GM12878 (cell line): ENCODE data around the gene PALLD. TPM values are rescaled to one million over a fixed set of nuclear protein-coding genes. Genes with fewer than 3 reads are reported as not detected.

Experiments
- ATAC-seq: fragments of 200-7000 bp; cut with Tn5 transposase; 3 replicates; pipeline ENCODE4 v1.9.1; 2020; ENCODE audit warnings: mild to moderate bottlenecking, moderate library complexity
- BruUV-seq: library from RNA; stranded (reverse); fragments of 400-500 nt; replicated peaks from 2 replicates; lab custom pipeline; 2021; lab: Mats Ljungman, UMichigan
- CTCF ChIA-PET: fragments of 300-600 bp; sonication (Branson Sonifier 250); formaldehyde crosslinking; extraction: SDS; loops from one replicate; lab custom pipeline; 2021; ENCODE audit warnings: inconsistent platforms; lab: Yijun Ruan, JAX
- POLR2A ChIA-PET: fragments of 350-600 bp; formaldehyde crosslinking; extraction: SDS; loops from one replicate; lab custom pipeline; 2021; ENCODE audit warnings: inconsistent platforms; lab: Charles Lee
- RAD21 ChIA-PET: fragments of 300-600 bp; sonication (Branson Sonifier 250); formaldehyde crosslinking; loops from one replicate; lab custom pipeline; 2023; ENCODE audit warnings: antibody characterized with exemption; ENCODE audit not compliant: unreplicated experiment; lab: Charles Lee
- SMC1A ChIA-PET: fragments of 300-600 bp; sonication (Branson Sonifier 250); formaldehyde crosslinking; loops from one replicate; lab custom pipeline; 2023; ENCODE audit not compliant: unreplicated experiment, uncharacterized antibody; lab: Charles Lee
- DNase-seq: peaks from one replicate; pipeline ENCODE4 v3.0.0-alpha.2; 2011; ENCODE audit warnings: low read depth, low spot score
- FAIRE-seq: peaks from 3 replicates; lab custom pipeline; 2011; peaks lifted over from hg19 to GRCh38; lab: Jason Lieb, UNC
- H2AFZ ChIP-seq: 2 replicates; pipeline ENCODE4 v1.6.0; 2011; ENCODE audit warnings: low read depth, low read length, control low read depth; ENCODE audit not compliant: control insufficient read depth
- H3K27ac ChIP-seq: 2 replicates; pipeline ENCODE4 v1.5.1; 2011; ENCODE audit warnings: control low read depth; ENCODE audit not compliant: control insufficient read depth, insufficient read depth
- H3K27me3 ChIP-seq, 2 experiments: replicated peaks in 1 of 2; 2 replicates each; pipeline versions ENCODE4 v1.6.0 to v1.6.1; 2011; ENCODE audit warnings: low read length in 1 of 2; ENCODE audit not compliant: control insufficient read depth in 2 of 2, insufficient read depth in 2 of 2
- H3K36me3 ChIP-seq, 2 experiments: 2 replicates each; pipeline ENCODE4 v1.5.1; 2011; ENCODE audit warnings: low read length in 1 of 2; ENCODE audit not compliant: control insufficient read depth in 2 of 2, insufficient read depth in 2 of 2
- H3K4me1 ChIP-seq: 2 replicates; pipeline ENCODE4 v1.6.1; 2011; ENCODE audit warnings: mild to moderate bottlenecking, low read length, moderate library complexity, mixed read lengths; ENCODE audit not compliant: control insufficient read depth, insufficient read depth
- H3K4me2 ChIP-seq: 2 replicates; pipeline ENCODE4 v1.6.0; 2011; ENCODE audit warnings: control low read depth; ENCODE audit not compliant: control insufficient read depth, insufficient read depth
- H3K4me3 ChIP-seq: fragments of 200-600 bp; sonication (generic); 2 replicates; pipeline ENCODE4 v1.5.1; 2016
- H3K79me2 ChIP-seq: 2 replicates; pipeline ENCODE4 v1.6.0; 2011; ENCODE audit warnings: low read length; ENCODE audit not compliant: control insufficient read depth, insufficient read depth
- H3K9ac ChIP-seq: 2 replicates; pipeline ENCODE4 v1.8.0; 2011; ENCODE audit warnings: low read length, control low read depth, mixed read lengths; ENCODE audit not compliant: control insufficient read depth, insufficient read depth
- H3K9me3 ChIP-seq: replicated peaks from 3 replicates; pipeline ENCODE4 v1.5.1; 2011; ENCODE audit warnings: mild to moderate bottlenecking, low read length; ENCODE audit not compliant: control insufficient read depth, insufficient read depth
- H4K20me1 ChIP-seq: 2 replicates; pipeline ENCODE4 v1.6.0; 2011; ENCODE audit not compliant: control insufficient read depth, insufficient read depth
- ATF3 ChIP-seq: IDR thresholded peaks from 2 replicates; pipeline ENCODE4 v1.6.1; 2011; ENCODE audit warnings: low read depth, mild to moderate bottlenecking, low read length, moderate library complexity, borderline replicate concordance; ENCODE audit errors: extremely low read depth
- CHD2 ChIP-seq: IDR thresholded peaks from 2 replicates; pipeline ENCODE4 v1.6.1; 2011; ENCODE audit warnings: low read depth, low read length, improper control_type of control experiment, borderline replicate concordance
- DPF2 ChIP-seq: fragments of 450-650 bp; IDR thresholded peaks from 2 replicates; pipeline ENCODE4 v1.6.1; 2017; ENCODE audit warnings: mild to moderate bottlenecking
- E2F8 ChIP-seq: fragments of 450-650 bp; IDR thresholded peaks from 2 replicates; pipeline ENCODE4 v1.6.1; 2018; ENCODE audit warnings: mild to moderate bottlenecking, low read depth, moderate library complexity; ENCODE audit not compliant: partially characterized antibody
- HDGF ChIP-seq: fragments of 450-650 bp; IDR thresholded peaks from 2 replicates; pipeline ENCODE4 v1.6.1; 2016; ENCODE audit warnings: antibody characterized with exemption
- IRF4 ChIP-seq: IDR thresholded peaks from 2 replicates; pipeline ENCODE4 v1.6.1; 2011; ENCODE audit warnings: low read depth, low read length
- RB1 ChIP-seq: fragments of 450-650 bp; formaldehyde crosslinking; IDR thresholded peaks from 2 replicates; pipeline ENCODE4 v1.6.1; 2017; ENCODE audit warnings: mild to moderate bottlenecking, borderline replicate concordance
- SPI1 ChIP-seq: IDR thresholded peaks from 2 replicates; pipeline ENCODE4 v1.6.1; 2011; ENCODE audit warnings: low read depth, mild to moderate bottlenecking, low read length, moderate library complexity, borderline replicate concordance; ENCODE audit not compliant: insufficient read depth
- SRF ChIP-seq, 2 experiments: IDR thresholded peaks; 2 replicates each; pipeline ENCODE4 v1.6.1; 2011; ENCODE audit warnings: low read depth in 2 of 2, low read length in 2 of 2, mild to moderate bottlenecking in 1 of 2, moderate library complexity in 1 of 2
- WGBS: methylation state at CpG from one replicate; pipeline ENCODE4 v1.1.6; 2016; ENCODE audit warnings: low lambda C conversion rate; ENCODE audit not compliant: insufficient replicate concordance, insufficient coverage; ENCODE audit errors: missing lambda C conversion rate; 5-methylcytosine and 5-hydroxymethylcytosine counted together
- in situ Hi-C: fragments of 300-500 bp; cut with MboI; formaldehyde crosslinking; loops from 9 replicates; pipeline ENCODE4 v1.14.3; 2018; ENCODE audit warnings: mixed read lengths
- intact Hi-C: fragments of 100-400 bp; cut with micrococcal nuclease; formaldehyde crosslinking; loops from one replicate; pipeline ENCODE4 v1.14.2; 2022; ENCODE audit not compliant: unreplicated experiment
- polyA plus RNA-seq, 11 experiments: library from polyadenylated mRNA; depleted of rRNA in 4 of 11; unstranded in 6 of 11; stranded (reverse) in 5 of 11; fragments of >200 nt; fragmentation: Nextera tagmentation in 4 of 11; fragmentation: Illumina TruSeq in 1 of 11; extraction: Ambion mirVana in 4 of 11; extraction: Trizol in 1 of 11; gene quantifications; 1 replicate in 1 of 11; 2 replicates in 10 of 11; pipeline versions ENCODE4 v1.2.1 to v1.2.3, GENCODE V29; 2011 to 2016; ENCODE audit warnings: inconsistent platforms in 2 of 11, missing spikeins in 2 of 11, low read depth in 1 of 11
- total RNA-seq, 4 experiments: library from RNA; depleted of rRNA in 3 of 4; stranded (reverse); fragments of >200 nt in 3 of 4; fragmentation: Illumina TruSeq in 1 of 4; extraction: Trizol in 1 of 4; gene quantifications; 2 replicates each; pipeline versions ENCODE4 v1.2.1 to v1.2.3, GENCODE V29; 2013 to 2021
- TF ChIP-seq, protein P1 (sequence below): fragments of 450-650 bp; IDR thresholded peaks from 2 replicates; pipeline ENCODE4 v1.6.1; 2014; ENCODE audit warnings: mild to moderate bottlenecking
- TF ChIP-seq, protein P2 (sequence below): fragments of 450-650 bp; IDR thresholded peaks from 2 replicates; pipeline ENCODE4 v1.6.1; 2017; ENCODE audit warnings: mild to moderate bottlenecking, moderate library complexity

PALLD gene
- total and polyA plus RNA-seq, 10 of the 15 experiments (the other 5 are each of a cell fraction or from before 2014, with no cell fraction given) = 1.0 to 7.7 (median 1.7) TPM

- TF ChIP-seq, protein P1, sequence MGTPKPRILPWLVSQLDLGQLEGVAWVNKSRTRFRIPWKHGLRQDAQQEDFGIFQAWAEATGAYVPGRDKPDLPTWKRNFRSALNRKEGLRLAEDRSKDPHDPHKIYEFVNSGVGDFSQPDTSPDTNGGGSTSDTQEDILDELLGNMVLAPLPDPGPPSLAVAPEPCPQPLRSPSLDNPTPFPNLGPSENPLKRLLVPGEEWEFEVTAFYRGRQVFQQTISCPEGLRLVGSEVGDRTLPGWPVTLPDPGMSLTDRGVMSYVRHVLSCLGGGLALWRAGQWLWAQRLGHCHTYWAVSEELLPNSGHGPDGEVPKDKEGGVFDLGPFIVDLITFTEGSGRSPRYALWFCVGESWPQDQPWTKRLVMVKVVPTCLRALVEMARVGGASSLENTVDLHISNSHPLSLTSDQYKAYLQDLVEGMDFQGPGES = no peak
- TF ChIP-seq HDGF (no peak), SPI1 (no peak)
- TF ChIP-seq, protein P2, sequence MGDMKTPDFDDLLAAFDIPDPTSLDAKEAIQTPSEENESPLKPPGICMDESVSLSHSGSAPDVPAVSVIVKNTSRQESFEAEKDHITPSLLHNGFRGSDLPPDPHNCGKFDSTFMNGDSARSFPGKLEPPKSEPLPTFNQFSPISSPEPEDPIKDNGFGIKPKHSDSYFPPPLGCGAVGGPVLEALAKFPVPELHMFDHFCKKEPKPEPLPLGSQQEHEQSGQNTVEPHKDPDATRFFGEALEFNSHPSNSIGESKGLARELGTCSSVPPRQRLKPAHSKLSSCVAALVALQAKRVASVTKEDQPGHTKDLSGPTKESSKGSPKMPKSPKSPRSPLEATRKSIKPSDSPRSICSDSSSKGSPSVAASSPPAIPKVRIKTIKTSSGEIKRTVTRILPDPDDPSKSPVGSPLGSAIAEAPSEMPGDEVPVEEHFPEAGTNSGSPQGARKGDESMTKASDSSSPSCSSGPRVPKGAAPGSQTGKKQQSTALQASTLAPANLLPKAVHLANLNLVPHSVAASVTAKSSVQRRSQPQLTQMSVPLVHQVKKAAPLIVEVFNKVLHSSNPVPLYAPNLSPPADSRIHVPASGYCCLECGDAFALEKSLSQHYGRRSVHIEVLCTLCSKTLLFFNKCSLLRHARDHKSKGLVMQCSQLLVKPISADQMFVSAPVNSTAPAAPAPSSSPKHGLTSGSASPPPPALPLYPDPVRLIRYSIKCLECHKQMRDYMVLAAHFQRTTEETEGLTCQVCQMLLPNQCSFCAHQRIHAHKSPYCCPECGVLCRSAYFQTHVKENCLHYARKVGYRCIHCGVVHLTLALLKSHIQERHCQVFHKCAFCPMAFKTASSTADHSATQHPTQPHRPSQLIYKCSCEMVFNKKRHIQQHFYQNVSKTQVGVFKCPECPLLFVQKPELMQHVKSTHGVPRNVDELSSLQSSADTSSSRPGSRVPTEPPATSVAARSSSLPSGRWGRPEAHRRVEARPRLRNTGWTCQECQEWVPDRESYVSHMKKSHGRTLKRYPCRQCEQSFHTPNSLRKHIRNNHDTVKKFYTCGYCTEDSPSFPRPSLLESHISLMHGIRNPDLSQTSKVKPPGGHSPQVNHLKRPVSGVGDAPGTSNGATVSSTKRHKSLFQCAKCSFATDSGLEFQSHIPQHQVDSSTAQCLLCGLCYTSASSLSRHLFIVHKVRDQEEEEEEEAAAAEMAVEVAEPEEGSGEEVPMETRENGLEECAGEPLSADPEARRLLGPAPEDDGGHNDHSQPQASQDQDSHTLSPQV = no peak
These were observed 222.9 kb downstream of the PALLD start (continued) for GRCh38 chr4:168719725-168720124.

DNA sequence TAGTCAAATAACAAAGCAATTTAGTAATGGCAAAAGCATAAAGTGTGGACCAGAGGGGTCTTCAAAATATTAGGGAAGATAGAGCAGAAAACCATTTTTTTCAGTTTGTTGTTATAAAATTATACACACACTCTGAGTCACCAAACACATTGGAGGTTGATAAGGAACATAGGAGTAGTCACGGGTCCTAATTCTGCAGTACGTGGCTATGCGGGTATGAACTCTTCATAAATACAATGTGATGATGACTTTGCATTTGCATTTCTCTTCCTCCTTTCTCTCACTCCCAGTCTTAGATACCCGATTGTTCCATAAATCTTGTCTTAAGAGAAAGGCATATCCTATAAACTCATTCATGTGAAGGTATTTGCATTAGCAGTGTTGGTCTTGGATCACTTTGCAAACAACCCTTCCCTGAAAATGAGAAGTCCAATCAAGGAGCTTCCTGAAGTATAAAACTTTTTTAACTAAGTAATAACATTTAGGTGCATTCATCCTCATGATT, 223.6 kb downstream of the PALLD start:
- no peak for FAIRE-seq
- TF ChIP-seq SRF (IDR thresholded peaks at IDR 0.05; ENCODE audit: low read depth in 2 of 2, low read length in 2 of 2) = no peak
- TF ChIP-seq IRF4 = no peak
- no peak for TF ChIP-seq CHD2
- no peak for TF ChIP-seq DPF2
- TF ChIP-seq E2F8 = no peak
- TF ChIP-seq ATF3 = no peak
- no peak for TF ChIP-seq RB1

More for the DNA sequence above, 223.6 kb downstream of the PALLD start:
- ChIA-PET RAD21 (interaction anchor here (0.8 to 1.6 kb wide), 4 partner anchors 9 to 140 kb away, joined by 3 to 7 read pairs (median 4); no protein-coding TSS in a partner anchor), CTCF (interaction anchor here (0.6 to 2.6 kb wide), 5 partner anchors 9 to 308 kb away, joined by 3 to 38 read pairs (median 5); no protein-coding TSS in a partner anchor), POLR2A (interaction anchor here (1.2 kb wide), 1 partner anchor 11 kb away, joined by 4 read pairs; no protein-coding TSS in a partner anchor), SMC1A (interaction anchor here (0.7 to 2.9 kb wide), 6 partner anchors 8 to 116 kb away, joined by 3 to 30 read pairs (median 4); no protein-coding TSS in a partner anchor)
- Histone ChIP-seq H3K27ac (no peak overlapping the region), H3K27me3 (no peaks in the 10 kb centered on the region), H3K9me3 (no peaks in the 10 kb centered on the region), H3K9ac (no peak overlapping the region), H4K20me1 (no peaks in the 10 kb centered on the region), H3K4me1 (no peaks in the 10 kb centered on the region), H2AFZ (no peak overlapping the region), H3K79me2 (no peaks in the 10 kb centered on the region), H3K36me3 (no peaks in the 10 kb centered on the region), H3K4me2 (no peak overlapping the region), H3K4me3 (no peak overlapping the region)
- ATAC-seq (no peak), DNase-seq (no peak)
- intact Hi-C loops (loop anchor here (5.0 kb wide), 1 partner anchor 132 kb away; no protein-coding TSS in a partner anchor), in situ Hi-C loops (no loop called here)
- BruUV-seq = no TSS peak
- 63% methylated on average over 4 of the region's 4 CpGs for WGBS
